SK-N-SH (cell line): Measurements from ENCODE around the gene TRIM71. TPM values are rescaled to one million over a fixed set of nuclear protein-coding genes. Genes with fewer than 3 reads are reported as not detected.
"Not testable (repeated sequence)": the region's sequence is repeated elsewhere in the genome, so short reads cannot be mapped to it uniquely, and the experiment has no call there.

Experiments
- CTCF ChIA-PET: fragments of 300-600, 350-600 bp; formaldehyde crosslinking; extraction: SDS; loops from one replicate; lab custom pipeline; 2021; lab: Yijun Ruan, JAX
- POLR2A ChIA-PET: fragments of 350-600 bp; sonication (Branson Sonifier 250); formaldehyde crosslinking; extraction: SDS; loops from one replicate; lab custom pipeline; 2020; ENCODE audit warnings: antibody characterized with exemption, inconsistent platforms; lab: Yijun Ruan, JAX
- DNase-seq: peaks from one replicate; pipeline ENCODE4 v3.0.0; 2012
- H2AFZ ChIP-seq: fragments of 200-600 bp; sonication (generic); 2 replicates; pipeline ENCODE4 v1.8.1; 2016; ENCODE audit warnings: antibody characterized with exemption, mild to moderate bottlenecking, low read depth
- H3F3A ChIP-seq: fragments of 200-600 bp; sonication (generic); replicated peaks from 2 replicates; pipeline ENCODE3; 2016; ENCODE audit warnings: antibody characterized with exemption, mild to moderate bottlenecking; ENCODE audit not compliant: insufficient read depth
- H3K27ac ChIP-seq, 2 experiments: fragments of 200-500 bp in 1 of 2; fragments of 200-600 bp in 1 of 2; sonication (Bioruptor generic) in 1 of 2; sonication (generic), shearing (Covaris generic) in 1 of 2; 2 replicates each; pipeline versions ENCODE4 v1.5.1 to v1.6.1; 2014 to 2016; ENCODE audit warnings: low read depth in 2 of 2, inconsistent platforms in 1 of 2, low read length in 1 of 2, mild to moderate bottlenecking in 1 of 2, mixed read lengths in 1 of 2
- H3K27me3 ChIP-seq: fragments of 200-600 bp; sonication (generic), shearing (Covaris generic); 2 replicates; pipeline ENCODE4 v1.6.1; 2016; ENCODE audit warnings: mixed run types; ENCODE audit not compliant: insufficient read depth
- H3K36me3 ChIP-seq, 2 experiments: fragments of 200-500 bp in 1 of 2; fragments of 200-600 bp in 1 of 2; sonication (Bioruptor generic) in 1 of 2; sonication (generic) in 1 of 2; replicated peaks in 1 of 2; 2 replicates each; pipeline versions ENCODE3 to v1.5.1; 2014 to 2016; ENCODE audit warnings: low read length in 1 of 2, mild to moderate bottlenecking in 1 of 2; ENCODE audit not compliant: insufficient read depth in 2 of 2, control insufficient read depth in 1 of 2
- H3K4me1 ChIP-seq, 2 experiments: fragments of 200-500 bp in 1 of 2; fragments of 200-600 bp in 1 of 2; sonication (Bioruptor generic) in 1 of 2; sonication (generic), shearing (Covaris generic) in 1 of 2; 2 replicates each; pipeline versions ENCODE4 v1.5.1 to v1.6.1; 2014 to 2016; ENCODE audit warnings: low read depth in 1 of 2, low read length in 1 of 2, mixed run types in 1 of 2; ENCODE audit not compliant: insufficient read depth in 2 of 2, control insufficient read depth in 1 of 2
- H3K4me2 ChIP-seq: fragments of 200-600 bp; sonication (generic), shearing (Covaris generic); 2 replicates; pipeline ENCODE4 v1.6.1; 2017; ENCODE audit warnings: mixed run types
- H3K4me3 ChIP-seq, 2 experiments: fragments of 200-500 bp in 1 of 2; fragments of 200-600 bp in 1 of 2; sonication (Bioruptor generic) in 1 of 2; sonication (generic), shearing (Covaris generic) in 1 of 2; 2 replicates each; pipeline versions ENCODE4 v1.5.1 to v1.8.1; 2014 to 2016; ENCODE audit warnings: low read depth in 2 of 2, inconsistent platforms in 1 of 2, low read length in 1 of 2, mild to moderate bottlenecking in 1 of 2, mixed read lengths in 1 of 2, moderate library complexity in 1 of 2
- H3K79me2 ChIP-seq: fragments of 200-600 bp; sonication (generic); 2 replicates; pipeline ENCODE4 v1.8.1; 2017; ENCODE audit warnings: mild to moderate bottlenecking; ENCODE audit not compliant: insufficient read depth
- H3K9ac ChIP-seq: fragments of 200-600 bp; sonication (generic); 2 replicates; pipeline ENCODE4 v1.6.1; 2017; ENCODE audit warnings: mixed run types
- H3K9me2 ChIP-seq: fragments of 200-600 bp; sonication (generic); 2 replicates; pipeline ENCODE4 v1.6.1; 2017; ENCODE audit warnings: mixed run types
- H3K9me3 ChIP-seq: fragments of 200-600 bp; sonication (generic); 2 replicates; pipeline ENCODE4 v1.6.1; 2017; ENCODE audit warnings: mixed run types, mild to moderate bottlenecking, moderate library complexity
- H4K20me1 ChIP-seq: fragments of 200-600 bp; sonication (generic); 2 replicates; pipeline ENCODE4 v1.6.1; 2017; ENCODE audit warnings: mild to moderate bottlenecking, mixed run types; ENCODE audit not compliant: insufficient read depth
- MAX ChIP-seq: IDR thresholded peaks from 2 replicates; pipeline ENCODE4 v1.4.0; 2012; ENCODE audit warnings: low read depth
- RAD21 ChIP-seq: IDR thresholded peaks from 2 replicates; pipeline ENCODE4 v1.6.1; 2012; ENCODE audit warnings: mild to moderate bottlenecking, low read length
- TEAD4 ChIP-seq: IDR thresholded peaks from 2 replicates; pipeline ENCODE4 v1.4.0; 2012; ENCODE audit warnings: mild to moderate bottlenecking, borderline replicate concordance; ENCODE audit not compliant: insufficient read depth
- YY1 ChIP-seq: IDR thresholded peaks from 2 replicates; pipeline ENCODE4 v1.4.0; 2012; ENCODE audit warnings: low read depth, mild to moderate bottlenecking
- WGBS: methylation state at CpG from one replicate; pipeline ENCODE4 v1.1.6; 2017; ENCODE audit warnings: low lambda C conversion rate; 5-methylcytosine and 5-hydroxymethylcytosine counted together
- polyA plus RNA-seq, 3 experiments: library from polyadenylated mRNA; depleted of rRNA; stranded (reverse); fragments of >200 nt; gene quantifications; 2 replicates each; pipeline ENCODE4 v1.2.3, GENCODE V29; 2012

Gene TRIM71
- polyA plus RNA-seq, 1 of the 3 experiments (the other 2 are of a cell fraction): not detected

- TF ChIP-seq YY1: no peak
Observed at GRCh38 chr3:32945136-32945535, 127.3 kb downstream of the TRIM71 start (continued).

- H3K9me2 ChIP-seq, H3K36me3 ChIP-seq, POLR2A ChIA-PET, H4K20me1 ChIP-seq, DNase-seq, H3K9me3 ChIP-seq, H3K4me3 ChIP-seq, H3K4me2 ChIP-seq, H3K27me3 ChIP-seq, H3K27ac ChIP-seq, H3F3A ChIP-seq, H2AFZ ChIP-seq, H3K4me1 ChIP-seq, H3K79me2 ChIP-seq, CTCF ChIA-PET, H3K9ac ChIP-seq: not testable (repeated sequence)
- WGBS: 77% methylated on average over 12 of the region's 12 CpGs
Observed at GRCh38 chr3:32945598-32945997, 127.8 kb downstream of the TRIM71 start.

GRCh38 chr3:32946973-32947788, 129.4 kb downstream of the TRIM71 start:
- H3K9ac ChIP-seq: no peak overlapping the region
- TF ChIP-seq TEAD4 (no peak), RAD21 (no peak), MAX (no peak)
- no peak overlapping the region; a peak in 1 of 4 replicates for H3K4me3 ChIP-seq
- CTCF ChIA-PET: interaction anchor here (0.6 to 5.6 kb wide), 26 partner anchors 10 to 844 kb away, joined by 3 to 72 read pairs (median 4); no protein-coding TSS in a partner anchor
- no peaks in the 10 kb centered on the region for H3K9me2 ChIP-seq
- H3K9me3 ChIP-seq: no peaks in the 10 kb centered on the region
- POLR2A ChIA-PET: interaction anchor here (1.5 kb wide), 1 partner anchor 123 kb away, joined by 3 read pairs; no protein-coding TSS in a partner anchor
- H3K36me3 ChIP-seq: no peaks in the 10 kb centered on the region
- H3K27ac ChIP-seq: no peak overlapping the region
- H3K27me3 ChIP-seq: no peaks in the 10 kb centered on the region
- H2AFZ ChIP-seq: no peak overlapping the region
- H3F3A ChIP-seq: no peaks in the 10 kb centered on the region
- H3K79me2 ChIP-seq: no peaks in the 10 kb centered on the region
- WGBS: 61% methylated on average over 5 of the region's 5 CpGs
- H3K4me1 ChIP-seq: no peaks in the 10 kb centered on the region
- no peak overlapping the region for H3K4me2 ChIP-seq
- no peak for DNase-seq
- H4K20me1 ChIP-seq: no peaks in the 10 kb centered on the region

Other genes with a start within 250 kb of the TRIM71 start
- 15.4 and 16.9 TPM in 2 replicates for gene DYNC1LI1, start 247.1 kb upstream of the TRIM71 start, polyA plus RNA-seq (2012; rRNA removed)
- gene CNOT10, start 132.8 kb upstream of the TRIM71 start, polyA plus RNA-seq (2012; rRNA removed): 23.5 and 27.4 TPM in 2 replicates
- gene CCR4, start 133.6 kb downstream of the TRIM71 start, polyA plus RNA-seq (2012; rRNA removed): not detected in 2 replicates